KMS-11 (cell line): ENCODE data around the gene ZNF486.
"Not testable (repeated sequence)": the region's sequence is repeated elsewhere in the genome, so short reads cannot be mapped to it uniquely, and the experiment has no call there.

ENCODE experiments used
- H2AFZ ChIP-seq: fragments of 200-600 bp; sonication (generic); 2 replicates; pipeline ENCODE4 v1.6.1; 2016; ENCODE audit warnings: antibody characterized with exemption, mixed run types, low read depth
- H3K27ac ChIP-seq: fragments of 200-600 bp; sonication (generic); 2 replicates; pipeline ENCODE4 v1.6.1; 2016; ENCODE audit warnings: mild to moderate bottlenecking, mixed run types
- H3K27me3 ChIP-seq: fragments of 200-600 bp; sonication (generic); 2 replicates; pipeline ENCODE4 v1.6.1; 2017; ENCODE audit warnings: mild to moderate bottlenecking, low read depth, mixed run types, moderate library complexity; ENCODE audit not compliant: insufficient read depth
- H3K36me3 ChIP-seq: fragments of 200-600 bp; sonication (generic); 2 replicates; pipeline ENCODE4 v1.6.1; 2017; ENCODE audit warnings: mild to moderate bottlenecking, mixed run types; ENCODE audit not compliant: insufficient read depth
- H3K4me1 ChIP-seq: fragments of 200-600 bp; sonication (generic); 2 replicates; pipeline ENCODE4 v1.6.1; 2016; ENCODE audit warnings: mild to moderate bottlenecking, low read depth, mixed run types; ENCODE audit not compliant: poor library complexity, severe bottlenecking
- H3K4me2 ChIP-seq: fragments of 200-600 bp; sonication (generic); 2 replicates; pipeline ENCODE4 v1.7.0; 2016; ENCODE audit warnings: mild to moderate bottlenecking, mixed run types
- H3K4me3 ChIP-seq: fragments of 200-600 bp; sonication (generic); IDR thresholded peaks from 2 replicates; pipeline ENCODE4 v1.6.1; 2017; ENCODE audit warnings: low read depth, low read length, mixed read lengths; ENCODE audit not compliant: insufficient read depth
- H3K79me2 ChIP-seq: fragments of 200-600 bp; sonication (generic); 2 replicates; pipeline ENCODE4 v1.6.1; 2016; ENCODE audit warnings: low read depth, mixed run types; ENCODE audit not compliant: insufficient read depth
- H3K9ac ChIP-seq: fragments of 200-600 bp; sonication (generic); 2 replicates; pipeline ENCODE4 v1.6.1; 2016; ENCODE audit warnings: mild to moderate bottlenecking, mixed run types
- H4K20me1 ChIP-seq: fragments of 200-600 bp; sonication (generic); 2 replicates; pipeline ENCODE4 v1.6.1; 2016; ENCODE audit warnings: mild to moderate bottlenecking, mixed run types; ENCODE audit not compliant: insufficient read depth
- TF ChIP-seq, protein P1 (sequence below): fragments of 200-600 bp; sonication (generic); conservative IDR thresholded peaks from 2 replicates; pipeline ENCODE4 v1.6.1; 2017; ENCODE audit warnings: low read depth, mild to moderate bottlenecking, antibody characterized with exemption, low read length, moderate library complexity, mixed read lengths

ZNF486 gene

DNA sequence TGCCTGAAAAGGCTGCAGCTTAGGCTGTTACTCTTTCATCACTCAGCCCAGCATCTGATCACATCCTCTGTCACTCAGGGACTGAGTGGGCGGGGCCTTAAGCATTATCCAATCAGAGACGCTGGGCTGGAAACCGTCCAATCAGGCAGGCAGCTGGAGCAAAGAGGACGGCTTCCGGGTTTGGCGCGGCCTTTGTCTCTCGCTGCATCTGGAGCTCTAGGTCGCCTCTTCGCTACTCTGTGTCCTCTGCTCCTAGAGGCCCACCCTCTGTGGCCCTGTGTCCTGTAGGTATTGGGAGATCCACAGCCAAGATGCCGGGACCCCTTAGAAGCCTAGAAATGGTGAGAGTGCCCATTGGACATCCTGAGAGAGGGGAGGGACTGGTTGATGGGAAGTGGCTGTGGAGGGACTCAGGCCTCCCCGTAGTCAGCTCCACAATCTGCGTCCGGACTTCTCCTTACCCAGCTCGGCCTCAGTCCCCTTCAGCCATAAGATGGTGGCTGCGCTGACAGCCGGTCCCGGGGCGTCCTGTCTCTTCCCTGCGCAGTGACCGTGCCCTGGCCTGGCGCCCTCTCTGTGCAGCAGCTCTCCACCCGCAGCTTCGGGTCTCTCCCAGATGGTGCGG is at the start of gene ZNF486:
Gene ZNF486, plus strand, starts transcription at position 195 of the 625 bp plus-strand sequence. Its CDS starts 117 bp downstream, at position 312.
- H3K36me3 ChIP-seq: no peaks in the 10 kb centered on the region
- H3K27me3 ChIP-seq: no peaks in the 10 kb centered on the region
- no peak within 1 kb of the TSS for H2AFZ ChIP-seq
- H3K4me3 ChIP-seq: no peak within 1 kb of the TSS
- no peaks in the 10 kb centered on the region for H4K20me1 ChIP-seq
- no peak within 1 kb of the TSS for H3K9ac ChIP-seq
- H3K27ac ChIP-seq: no peak within 1 kb of the TSS
- no peaks in the 10 kb centered on the region for H3K4me1 ChIP-seq
- no peaks in the 10 kb centered on the region for H3K79me2 ChIP-seq
- no peak within 1 kb of the TSS for H3K4me2 ChIP-seq
- TF ChIP-seq, protein P1, sequence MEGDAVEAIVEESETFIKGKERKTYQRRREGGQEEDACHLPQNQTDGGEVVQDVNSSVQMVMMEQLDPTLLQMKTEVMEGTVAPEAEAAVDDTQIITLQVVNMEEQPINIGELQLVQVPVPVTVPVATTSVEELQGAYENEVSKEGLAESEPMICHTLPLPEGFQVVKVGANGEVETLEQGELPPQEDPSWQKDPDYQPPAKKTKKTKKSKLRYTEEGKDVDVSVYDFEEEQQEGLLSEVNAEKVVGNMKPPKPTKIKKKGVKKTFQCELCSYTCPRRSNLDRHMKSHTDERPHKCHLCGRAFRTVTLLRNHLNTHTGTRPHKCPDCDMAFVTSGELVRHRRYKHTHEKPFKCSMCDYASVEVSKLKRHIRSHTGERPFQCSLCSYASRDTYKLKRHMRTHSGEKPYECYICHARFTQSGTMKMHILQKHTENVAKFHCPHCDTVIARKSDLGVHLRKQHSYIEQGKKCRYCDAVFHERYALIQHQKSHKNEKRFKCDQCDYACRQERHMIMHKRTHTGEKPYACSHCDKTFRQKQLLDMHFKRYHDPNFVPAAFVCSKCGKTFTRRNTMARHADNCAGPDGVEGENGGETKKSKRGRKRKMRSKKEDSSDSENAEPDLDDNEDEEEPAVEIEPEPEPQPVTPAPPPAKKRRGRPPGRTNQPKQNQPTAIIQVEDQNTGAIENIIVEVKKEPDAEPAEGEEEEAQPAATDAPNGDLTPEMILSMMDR: no peak

DNA sequence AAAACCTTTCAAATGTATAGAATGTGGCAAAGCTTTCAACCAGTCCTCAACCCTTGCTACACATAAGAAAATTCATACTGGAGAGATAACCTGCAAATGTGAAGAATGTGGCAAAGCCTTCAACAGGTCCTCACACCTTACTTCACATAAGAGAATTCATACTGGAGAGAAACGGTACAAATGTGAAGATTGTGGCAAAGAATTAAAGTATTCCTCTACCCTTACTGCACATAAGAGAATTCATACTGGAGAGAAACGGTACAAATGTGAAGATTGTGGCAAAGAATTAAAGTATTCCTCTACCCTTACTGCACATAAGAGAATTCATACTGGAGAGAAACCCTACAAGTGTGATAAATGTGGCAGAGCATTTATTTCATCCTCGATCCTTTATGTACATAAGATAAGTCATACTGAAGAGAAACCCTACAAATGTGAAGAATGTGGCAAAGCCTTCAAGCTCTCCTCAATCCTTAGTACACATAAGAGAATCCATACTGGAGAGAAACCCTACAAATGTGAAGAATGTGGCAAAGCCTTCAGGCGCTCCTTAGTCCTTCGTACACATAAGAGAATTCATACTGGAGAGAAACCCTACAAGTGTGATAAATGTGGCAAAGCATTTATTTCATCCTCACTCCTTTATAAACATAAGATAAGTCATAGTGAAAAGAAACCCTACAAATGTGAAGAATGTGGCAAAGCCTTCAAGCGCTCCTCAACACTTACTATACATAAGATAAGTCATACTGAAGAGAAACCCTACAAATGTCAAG is 48.8 kb upstream of the ZNF486 start:
- H3K4me2 ChIP-seq, H3K4me1 ChIP-seq, H3K9ac ChIP-seq, H4K20me1 ChIP-seq, H3K27ac ChIP-seq, H3K36me3 ChIP-seq, H3K27me3 ChIP-seq, H3K4me3 ChIP-seq, H2AFZ ChIP-seq, H3K79me2 ChIP-seq: not testable (repeated sequence)

DNA sequence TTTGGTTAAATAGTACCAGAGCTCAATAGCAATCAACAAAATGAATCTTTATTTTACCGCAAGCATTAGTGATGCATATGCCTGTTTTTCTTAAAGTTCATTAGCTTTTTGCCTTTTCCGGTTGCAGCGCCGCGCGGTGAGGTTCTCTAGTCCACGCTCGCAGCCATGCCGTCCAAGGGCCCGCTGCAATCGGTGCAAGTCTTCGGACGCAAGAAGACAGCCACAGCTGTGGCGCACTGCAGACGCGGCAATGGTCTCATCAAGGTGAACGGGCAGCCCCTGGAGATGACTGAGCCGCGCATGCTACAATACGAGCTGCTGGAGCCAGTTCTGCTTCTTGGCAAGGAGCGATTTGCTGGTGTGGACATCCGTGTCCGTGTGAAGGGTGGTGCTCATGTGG is 42.1 kb upstream of the ZNF486 start:
- no peak overlapping the region for H3K9ac ChIP-seq
- no peaks in the 10 kb centered on the region for H4K20me1 ChIP-seq
- no peaks in the 10 kb centered on the region for H3K27me3 ChIP-seq
- no peaks in the 10 kb centered on the region for H3K79me2 ChIP-seq
- no peak overlapping the region for H3K27ac ChIP-seq
- H3K36me3 ChIP-seq: no peaks in the 10 kb centered on the region
- no peak overlapping the region for H3K4me3 ChIP-seq
- H2AFZ ChIP-seq: no peak overlapping the region
- H3K4me2 ChIP-seq: no peak overlapping the region
- H3K4me1 ChIP-seq: no peaks in the 10 kb centered on the region
- TF ChIP-seq, protein P1: no peak

DNA sequence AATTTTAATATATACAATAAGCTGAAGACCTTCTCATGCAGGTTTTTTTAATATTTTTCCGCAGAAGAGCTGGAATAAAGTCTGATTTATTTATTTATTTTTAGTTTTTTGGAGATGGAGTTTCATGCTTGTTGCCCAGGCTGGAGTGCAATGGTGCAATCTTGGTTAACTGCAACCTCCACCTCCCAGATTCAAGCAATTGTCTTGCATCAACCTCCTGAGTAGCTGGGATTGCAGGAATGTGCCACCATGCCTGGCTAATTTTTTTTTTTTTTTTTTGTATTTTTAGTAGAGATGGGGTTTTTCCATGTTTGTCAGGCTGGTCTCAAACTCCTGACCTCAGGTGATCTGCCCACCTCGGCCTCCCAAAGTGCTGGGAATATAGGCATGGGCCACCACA is 34.1 kb upstream of the ZNF486 start:
- H3K79me2 ChIP-seq, H3K4me3 ChIP-seq, H4K20me1 ChIP-seq, H3K9ac ChIP-seq, H3K27ac ChIP-seq, H3K4me2 ChIP-seq, H3K36me3 ChIP-seq, H3K27me3 ChIP-seq, H2AFZ ChIP-seq, H3K4me1 ChIP-seq: not testable (repeated sequence)

DNA sequence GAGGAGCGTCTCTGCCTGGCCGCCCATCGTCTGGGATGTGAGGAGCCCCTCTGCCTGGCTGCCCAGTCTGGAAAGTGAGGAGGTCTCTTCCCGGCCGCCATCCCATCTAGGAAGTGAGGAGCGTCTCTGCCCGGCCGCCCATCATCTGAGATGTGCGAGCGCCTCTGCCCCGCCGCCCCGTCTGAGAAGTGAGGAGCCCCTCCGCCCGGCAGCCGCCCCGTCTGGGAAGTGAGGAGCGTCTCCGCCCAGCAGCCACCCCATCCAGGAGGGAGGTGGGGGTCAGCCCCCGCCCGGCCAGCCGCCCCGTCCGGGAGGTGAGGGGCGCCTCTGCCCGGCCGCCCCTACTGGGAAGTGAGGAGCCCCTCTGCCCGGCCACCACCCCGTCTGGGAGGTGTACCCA is 29.3 kb upstream of the ZNF486 start:
- H3K4me2 ChIP-seq, H2AFZ ChIP-seq, H3K27ac ChIP-seq, H3K36me3 ChIP-seq, H3K9ac ChIP-seq, H3K4me3 ChIP-seq, H3K4me1 ChIP-seq, H3K79me2 ChIP-seq, H3K27me3 ChIP-seq, H4K20me1 ChIP-seq: not testable (repeated sequence)
